Fibroblast of pulmonary artery (primary cell): Measurements from ENCODE around the gene MAMLD1.

Experiments used
- DNase-seq: peaks from one replicate; pipeline ENCODE4 v3.0.0-alpha.2; 2010; ENCODE audit warnings: low read depth
- H3K4me3 ChIP-seq: replicated peaks from 2 replicates; pipeline ENCODE4 v1.5.1; 2011; ENCODE audit warnings: low read depth, mild to moderate bottlenecking, control low read depth, low read length, moderate library complexity
- TF ChIP-seq, protein P1 (sequence below): IDR thresholded peaks from 2 replicates; pipeline ENCODE4 v1.5.1; 2011; ENCODE audit warnings: mild to moderate bottlenecking, control low read depth, low read length, inconsistent platforms; ENCODE audit errors: missing control alignments

The MAMLD1 gene

GRCh38 chrX:150508451-150509367 is 145.6 kb downstream of the MAMLD1 start:
- TF ChIP-seq, protein P1, sequence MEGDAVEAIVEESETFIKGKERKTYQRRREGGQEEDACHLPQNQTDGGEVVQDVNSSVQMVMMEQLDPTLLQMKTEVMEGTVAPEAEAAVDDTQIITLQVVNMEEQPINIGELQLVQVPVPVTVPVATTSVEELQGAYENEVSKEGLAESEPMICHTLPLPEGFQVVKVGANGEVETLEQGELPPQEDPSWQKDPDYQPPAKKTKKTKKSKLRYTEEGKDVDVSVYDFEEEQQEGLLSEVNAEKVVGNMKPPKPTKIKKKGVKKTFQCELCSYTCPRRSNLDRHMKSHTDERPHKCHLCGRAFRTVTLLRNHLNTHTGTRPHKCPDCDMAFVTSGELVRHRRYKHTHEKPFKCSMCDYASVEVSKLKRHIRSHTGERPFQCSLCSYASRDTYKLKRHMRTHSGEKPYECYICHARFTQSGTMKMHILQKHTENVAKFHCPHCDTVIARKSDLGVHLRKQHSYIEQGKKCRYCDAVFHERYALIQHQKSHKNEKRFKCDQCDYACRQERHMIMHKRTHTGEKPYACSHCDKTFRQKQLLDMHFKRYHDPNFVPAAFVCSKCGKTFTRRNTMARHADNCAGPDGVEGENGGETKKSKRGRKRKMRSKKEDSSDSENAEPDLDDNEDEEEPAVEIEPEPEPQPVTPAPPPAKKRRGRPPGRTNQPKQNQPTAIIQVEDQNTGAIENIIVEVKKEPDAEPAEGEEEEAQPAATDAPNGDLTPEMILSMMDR = no peak
- peak; percentile 63 for DNase-seq
- no peak overlapping the region for H3K4me3 ChIP-seq

GRCh38 chrX:150509703-150510102 is 146.6 kb downstream of the MAMLD1 start:
- H3K4me3 ChIP-seq = no peak overlapping the region
- no peak for DNase-seq
- TF ChIP-seq, protein P1 = no peak

DNA sequence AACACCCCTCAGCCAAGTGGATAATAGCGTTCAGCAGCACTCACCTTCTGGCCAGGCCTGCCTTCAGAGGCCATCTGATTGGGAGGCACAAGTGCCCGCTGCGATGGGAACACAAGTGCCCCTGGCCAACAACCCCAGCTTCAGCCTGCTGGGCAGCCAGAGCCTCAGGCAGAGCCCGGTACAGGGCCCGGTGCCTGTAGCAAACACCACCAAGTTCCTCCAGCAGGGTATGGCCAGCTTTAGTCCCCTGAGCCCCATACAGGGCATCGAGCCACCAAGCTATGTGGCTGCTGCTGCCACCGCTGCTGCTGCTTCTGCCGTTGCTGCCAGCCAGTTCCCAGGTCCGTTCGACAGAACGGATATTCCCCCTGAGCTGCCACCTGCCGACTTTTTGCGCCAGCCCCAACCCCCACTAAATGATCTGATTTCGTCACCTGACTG is 149.4 kb downstream of the MAMLD1 start:
- no peak for DNase-seq
- no peak overlapping the region for H3K4me3 ChIP-seq
- TF ChIP-seq, protein P1 = no peak

GRCh38 chrX:150513544-150513943 is 150.4 kb downstream of the MAMLD1 start:
- DNase-seq = no peak
- no peak overlapping the region for H3K4me3 ChIP-seq
- TF ChIP-seq, protein P1 = no peak

DNA sequence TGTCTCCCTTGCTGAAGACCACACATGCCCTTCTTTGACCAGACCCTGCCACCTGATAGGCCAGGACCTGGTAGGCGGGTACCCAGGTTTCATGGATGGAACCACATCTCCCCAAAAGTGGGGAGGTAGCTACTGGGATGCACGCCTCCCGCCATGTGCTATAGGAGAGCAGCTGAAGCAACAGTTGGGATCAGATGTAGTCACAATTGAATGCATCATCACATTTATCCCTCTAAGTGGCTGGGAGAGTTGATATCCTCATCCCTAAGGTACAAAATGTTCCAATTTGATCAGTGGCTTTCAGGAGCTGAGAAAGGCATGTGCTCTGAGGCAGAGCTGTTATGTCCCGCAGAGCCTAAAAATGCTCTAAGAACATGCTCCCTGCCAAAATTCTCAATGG is 151.3 kb downstream of the MAMLD1 start:
- H3K4me3 ChIP-seq = no peak overlapping the region
- no peak for DNase-seq
- TF ChIP-seq, protein P1 = no peak

- TF ChIP-seq, protein P1 = no peak
- no peak for DNase-seq
- H3K4me3 ChIP-seq = no peak overlapping the region
Measured at GRCh38 chrX:150515801-150516200, 152.7 kb downstream of the MAMLD1 start.

GRCh38 chrX:150517303-150517910 is 154.3 kb downstream of the MAMLD1 start:
- TF ChIP-seq, protein P1 = no peak
- no peak overlapping the region for H3K4me3 ChIP-seq
- DNase-seq = peak; percentile 30
